ENCODE measurements around the gene CHGA.

Gene CHGA

DNA sequence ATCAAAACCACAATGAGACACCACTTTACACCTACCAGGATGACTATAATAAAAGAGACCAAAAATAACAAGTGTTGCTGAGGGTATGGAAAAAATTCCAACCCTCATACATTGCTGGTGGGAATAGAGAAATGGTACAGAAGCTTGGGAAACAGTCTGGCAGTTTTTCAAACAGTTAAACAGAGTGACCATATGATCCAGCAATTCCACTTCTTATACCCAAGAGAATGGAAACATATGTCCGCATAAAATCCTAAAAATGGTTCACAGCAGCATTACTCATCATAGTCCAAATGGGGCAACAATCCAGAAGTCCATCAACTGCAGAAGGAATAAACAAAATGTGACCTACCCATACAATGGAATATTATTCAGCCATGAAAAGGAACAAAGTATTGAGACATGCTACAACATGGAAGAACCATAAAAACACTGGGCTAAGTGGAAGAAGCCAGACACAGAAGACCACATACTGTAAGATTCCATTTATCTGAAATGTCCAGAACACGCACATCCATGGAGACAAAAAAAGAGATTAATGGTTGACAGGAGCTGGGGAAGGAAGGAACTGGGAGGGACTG lies 44.5 kb downstream of the CHGA start:
- H3K27ac ChIP-seq (replicated peaks): no peak overlapping the region
- TF ChIP-seq, protein P1, sequence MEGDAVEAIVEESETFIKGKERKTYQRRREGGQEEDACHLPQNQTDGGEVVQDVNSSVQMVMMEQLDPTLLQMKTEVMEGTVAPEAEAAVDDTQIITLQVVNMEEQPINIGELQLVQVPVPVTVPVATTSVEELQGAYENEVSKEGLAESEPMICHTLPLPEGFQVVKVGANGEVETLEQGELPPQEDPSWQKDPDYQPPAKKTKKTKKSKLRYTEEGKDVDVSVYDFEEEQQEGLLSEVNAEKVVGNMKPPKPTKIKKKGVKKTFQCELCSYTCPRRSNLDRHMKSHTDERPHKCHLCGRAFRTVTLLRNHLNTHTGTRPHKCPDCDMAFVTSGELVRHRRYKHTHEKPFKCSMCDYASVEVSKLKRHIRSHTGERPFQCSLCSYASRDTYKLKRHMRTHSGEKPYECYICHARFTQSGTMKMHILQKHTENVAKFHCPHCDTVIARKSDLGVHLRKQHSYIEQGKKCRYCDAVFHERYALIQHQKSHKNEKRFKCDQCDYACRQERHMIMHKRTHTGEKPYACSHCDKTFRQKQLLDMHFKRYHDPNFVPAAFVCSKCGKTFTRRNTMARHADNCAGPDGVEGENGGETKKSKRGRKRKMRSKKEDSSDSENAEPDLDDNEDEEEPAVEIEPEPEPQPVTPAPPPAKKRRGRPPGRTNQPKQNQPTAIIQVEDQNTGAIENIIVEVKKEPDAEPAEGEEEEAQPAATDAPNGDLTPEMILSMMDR (IDR thresholded peaks at IDR 0.05; ENCODE audit: insufficient read depth, low read length): no peak
- H3K27me3 ChIP-seq (ENCODE audit: insufficient read depth, poor library complexity, severe bottlenecking): no peaks in the 10 kb centered on the region
- no peak overlapping the region for H3K4me3 ChIP-seq (replicated peaks; ENCODE audit: insufficient read depth, low read length)
- DNase-seq (ENCODE audit: low read depth in 1 of 2, low spot score in 1 of 2): no peak

DNA sequence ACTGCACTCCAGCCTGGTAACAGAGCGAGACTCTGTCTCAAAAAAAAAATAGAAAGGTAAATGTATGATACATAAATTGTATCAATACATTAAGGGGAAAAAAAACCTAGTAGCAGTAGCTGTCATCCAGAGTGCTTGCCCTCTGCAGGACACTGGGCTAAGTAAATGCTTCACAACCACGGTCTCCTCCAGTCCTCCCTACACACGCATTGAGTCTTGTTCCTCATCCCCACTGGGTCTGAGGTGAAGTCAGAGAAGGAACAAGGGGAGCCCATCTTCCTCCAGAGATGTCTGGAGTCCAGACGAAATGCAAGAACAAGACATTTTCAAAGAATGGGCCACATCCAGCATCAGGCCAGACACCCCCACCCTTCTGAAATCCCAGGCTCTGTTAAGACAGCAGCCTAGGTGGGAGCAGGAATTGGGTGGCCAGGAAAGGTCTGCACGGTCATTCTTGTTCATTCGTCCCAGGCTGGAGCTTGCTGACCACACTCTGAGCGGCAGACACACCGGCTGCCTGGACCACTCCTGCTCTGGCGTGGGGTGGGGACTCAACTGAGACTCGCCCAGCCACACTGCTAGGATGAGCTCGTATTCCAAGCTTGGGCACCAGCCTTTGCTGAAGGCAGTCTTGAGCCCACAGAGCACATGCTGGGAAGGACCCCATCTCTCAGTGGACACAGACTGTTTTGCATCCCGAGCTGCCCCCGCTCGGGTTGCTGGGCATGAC lies 45.5 kb downstream of the CHGA start:
- TF ChIP-seq POLR2AphosphoS5 (IDR thresholded peaks at IDR 0.05; ENCODE audit: low read depth) (no peak), SPI1 (IDR thresholded peaks at IDR 0.05; ENCODE audit: borderline replicate concordance, low read depth) (no peak), GABPA (IDR thresholded peaks at IDR 0.05; ENCODE audit: low read depth) (no peak)
- TF ChIP-seq, protein P1 (IDR thresholded peaks at IDR 0.05; ENCODE audit: insufficient read depth, low read length): no peak
- TF ChIP-seq, protein P2, sequence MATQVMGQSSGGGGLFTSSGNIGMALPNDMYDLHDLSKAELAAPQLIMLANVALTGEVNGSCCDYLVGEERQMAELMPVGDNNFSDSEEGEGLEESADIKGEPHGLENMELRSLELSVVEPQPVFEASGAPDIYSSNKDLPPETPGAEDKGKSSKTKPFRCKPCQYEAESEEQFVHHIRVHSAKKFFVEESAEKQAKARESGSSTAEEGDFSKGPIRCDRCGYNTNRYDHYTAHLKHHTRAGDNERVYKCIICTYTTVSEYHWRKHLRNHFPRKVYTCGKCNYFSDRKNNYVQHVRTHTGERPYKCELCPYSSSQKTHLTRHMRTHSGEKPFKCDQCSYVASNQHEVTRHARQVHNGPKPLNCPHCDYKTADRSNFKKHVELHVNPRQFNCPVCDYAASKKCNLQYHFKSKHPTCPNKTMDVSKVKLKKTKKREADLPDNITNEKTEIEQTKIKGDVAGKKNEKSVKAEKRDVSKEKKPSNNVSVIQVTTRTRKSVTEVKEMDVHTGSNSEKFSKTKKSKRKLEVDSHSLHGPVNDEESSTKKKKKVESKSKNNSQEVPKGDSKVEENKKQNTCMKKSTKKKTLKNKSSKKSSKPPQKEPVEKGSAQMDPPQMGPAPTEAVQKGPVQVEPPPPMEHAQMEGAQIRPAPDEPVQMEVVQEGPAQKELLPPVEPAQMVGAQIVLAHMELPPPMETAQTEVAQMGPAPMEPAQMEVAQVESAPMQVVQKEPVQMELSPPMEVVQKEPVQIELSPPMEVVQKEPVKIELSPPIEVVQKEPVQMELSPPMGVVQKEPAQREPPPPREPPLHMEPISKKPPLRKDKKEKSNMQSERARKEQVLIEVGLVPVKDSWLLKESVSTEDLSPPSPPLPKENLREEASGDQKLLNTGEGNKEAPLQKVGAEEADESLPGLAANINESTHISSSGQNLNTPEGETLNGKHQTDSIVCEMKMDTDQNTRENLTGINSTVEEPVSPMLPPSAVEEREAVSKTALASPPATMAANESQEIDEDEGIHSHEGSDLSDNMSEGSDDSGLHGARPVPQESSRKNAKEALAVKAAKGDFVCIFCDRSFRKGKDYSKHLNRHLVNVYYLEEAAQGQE (IDR thresholded peaks at IDR 0.05; ENCODE audit: insufficient replicate concordance, low read depth): no peak
- no peak overlapping the region for H3K4me3 ChIP-seq (replicated peaks; ENCODE audit: insufficient read depth, low read length)
- H3K27ac ChIP-seq (replicated peaks): no peak overlapping the region
- H3K27me3 ChIP-seq (ENCODE audit: insufficient read depth, poor library complexity, severe bottlenecking): no peaks in the 10 kb centered on the region
- DNase-seq (ENCODE audit: low read depth in 1 of 2, low spot score in 1 of 2): no peak

DNA sequence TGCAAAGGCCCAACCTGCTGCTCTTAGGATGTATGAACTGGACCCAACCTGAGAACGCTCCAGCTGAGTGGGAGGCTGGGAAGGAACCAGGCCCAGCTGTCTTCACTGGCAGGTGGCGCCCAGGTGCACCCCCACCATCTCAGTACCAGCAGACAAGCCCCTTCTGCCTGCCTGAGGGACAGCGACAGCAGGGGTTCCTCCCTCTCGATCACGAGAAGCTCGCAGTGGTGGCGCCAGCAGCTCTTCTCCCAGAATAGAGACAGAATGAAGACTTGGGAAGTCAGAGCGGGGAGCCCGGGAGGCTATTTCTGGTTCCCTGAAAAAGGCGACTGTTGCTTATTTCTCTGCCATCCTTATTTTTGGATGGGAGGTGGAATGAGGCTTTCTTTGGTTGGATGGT lies 46.5 kb downstream of the CHGA start:
- Histone ChIP-seq H3K4me3 (replicated peaks; ENCODE audit: insufficient read depth, low read length) (no peak overlapping the region), H3K27me3 (ENCODE audit: insufficient read depth, poor library complexity, severe bottlenecking) (no peaks in the 10 kb centered on the region), H3K27ac (replicated peaks) (no peak overlapping the region)
- TF ChIP-seq SPI1 (IDR thresholded peaks at IDR 0.05; ENCODE audit: borderline replicate concordance, low read depth): no peak
- no peak for DNase-seq (ENCODE audit: low read depth in 1 of 2, low spot score in 1 of 2)

DNA sequence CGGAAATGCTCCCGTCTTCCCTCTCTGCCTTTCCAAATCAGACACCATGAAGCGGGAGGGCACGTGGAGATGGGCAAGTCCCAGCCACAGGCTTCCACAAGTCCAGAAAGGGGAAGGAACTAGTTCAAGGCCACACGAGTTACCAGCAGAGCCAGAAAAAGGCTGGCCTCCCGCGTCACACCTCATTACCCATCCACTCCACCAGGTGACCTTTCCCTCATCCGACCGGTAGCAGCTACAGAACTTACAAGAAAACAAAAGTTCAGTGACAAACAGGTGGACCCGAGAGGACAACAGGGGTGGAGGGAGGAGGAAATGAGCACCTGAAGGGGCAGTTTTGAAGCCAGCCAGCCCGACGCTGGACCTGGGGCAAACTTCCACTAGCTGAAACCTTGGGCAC lies 46.9 kb downstream of the CHGA start:
- Histone ChIP-seq H3K4me3 (replicated peaks; ENCODE audit: insufficient read depth, low read length) (no peak overlapping the region), H3K27ac (replicated peaks) (no peak overlapping the region), H3K27me3 (ENCODE audit: insufficient read depth, poor library complexity, severe bottlenecking) (no peaks in the 10 kb centered on the region)
- DNase-seq (ENCODE audit: low read depth in 1 of 2, low spot score in 1 of 2): no peak
- TF ChIP-seq, protein P1 (IDR thresholded peaks at IDR 0.05; ENCODE audit: insufficient read depth, low read length): no peak
- TF ChIP-seq GABPA (IDR thresholded peaks at IDR 0.05; ENCODE audit: low read depth): no peak

DNA sequence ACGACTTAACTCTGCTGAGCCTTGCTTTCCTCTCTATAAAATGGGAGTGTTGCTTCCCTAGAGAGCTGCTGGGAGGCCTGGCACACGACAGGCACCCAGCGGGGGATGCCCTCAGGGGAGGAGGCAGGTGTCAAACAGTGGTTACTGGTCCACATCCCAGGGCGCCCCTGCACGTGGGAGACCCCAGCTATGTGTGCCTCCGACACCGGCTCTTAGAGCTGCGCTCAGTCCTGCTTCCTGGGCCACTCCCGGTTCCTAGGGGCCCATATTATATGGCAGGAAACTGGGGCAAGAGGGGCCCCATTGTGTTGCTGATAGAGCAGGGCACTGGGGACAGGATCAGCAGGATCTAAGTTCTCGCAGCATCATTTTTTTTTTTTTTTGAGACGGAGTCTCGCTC lies 47.3 kb downstream of the CHGA start:
- no peak for DNase-seq (ENCODE audit: low read depth in 1 of 2, low spot score in 1 of 2)
- Histone ChIP-seq H3K4me3 (replicated peaks; ENCODE audit: insufficient read depth, low read length) (no peak overlapping the region), H3K27ac (replicated peaks) (no peak overlapping the region), H3K27me3 (ENCODE audit: insufficient read depth, poor library complexity, severe bottlenecking) (no peaks in the 10 kb centered on the region)
- TF ChIP-seq SPI1 (IDR thresholded peaks at IDR 0.05; ENCODE audit: borderline replicate concordance, low read depth): no peak
- TF ChIP-seq GABPA (IDR thresholded peaks at IDR 0.05; ENCODE audit: low read depth): no peak
- no peak for TF ChIP-seq POLR2AphosphoS5 (IDR thresholded peaks at IDR 0.05; ENCODE audit: low read depth)
- TF ChIP-seq, protein P1 (IDR thresholded peaks at IDR 0.05; ENCODE audit: insufficient read depth, low read length): no peak
- TF ChIP-seq, protein P2 (IDR thresholded peaks at IDR 0.05; ENCODE audit: insufficient replicate concordance, low read depth): no peak

Data from HL-60 (cell line).